GM23338 (cell line): Measurements from ENCODE around the gene BANP. TPM values are rescaled to one million over a fixed set of nuclear protein-coding genes. Genes with fewer than 3 reads are reported as not detected.

ENCODE experiments used
- ATAC-seq: fragments of 200-7000 bp; cut with Tn5 transposase; 3 replicates; pipeline ENCODE4 v1.9.1; 2020
- DNase-seq: peaks from one replicate; pipeline ENCODE4 v3.0.0-alpha.2; 2015; ENCODE audit warnings: low spot score
- H2AFZ ChIP-seq: fragments of 200-600 bp; sonication (generic); 2 replicates; pipeline ENCODE4 v1.8.0; 2016; ENCODE audit warnings: antibody characterized with exemption, mild to moderate bottlenecking, moderate library complexity
- H3F3A ChIP-seq: fragments of 200-600 bp; sonication (generic); replicated peaks from 2 replicates; pipeline ENCODE4 v1.8.0; 2017; ENCODE audit warnings: antibody characterized with exemption, mixed run types, low read depth
- H3K27ac ChIP-seq: fragments of 200-600 bp; sonication (generic); 2 replicates; pipeline ENCODE4 v1.6.1; 2016; ENCODE audit warnings: low read depth
- H3K27me3 ChIP-seq: fragments of 200-600 bp; sonication (generic); 2 replicates; pipeline ENCODE4 v1.8.0; 2016; ENCODE audit warnings: mild to moderate bottlenecking, mixed run types, moderate library complexity; ENCODE audit not compliant: insufficient read depth
- H3K36me3 ChIP-seq: fragments of 200-600 bp; sonication (generic); 2 replicates; pipeline ENCODE4 v1.8.0; 2016; ENCODE audit warnings: mild to moderate bottlenecking; ENCODE audit not compliant: insufficient read depth
- H3K4me1 ChIP-seq: fragments of 200-600 bp; sonication (generic); 2 replicates; pipeline ENCODE4 v1.8.0; 2016; ENCODE audit warnings: mild to moderate bottlenecking, moderate library complexity; ENCODE audit not compliant: insufficient read depth
- H3K4me2 ChIP-seq: fragments of 200-600 bp; sonication (generic); 2 replicates; pipeline ENCODE4 v1.7.1; 2017; ENCODE audit warnings: mixed run types
- H3K4me3 ChIP-seq: fragments of 200-600 bp; sonication (generic); 2 replicates; pipeline ENCODE4 v1.6.1; 2016; ENCODE audit warnings: mixed run types
- H3K79me2 ChIP-seq: fragments of 200-600 bp; sonication (generic); replicated peaks from 2 replicates; pipeline ENCODE4 v1.8.0; 2017; ENCODE audit warnings: mild to moderate bottlenecking; ENCODE audit not compliant: insufficient read depth
- H3K9me2 ChIP-seq: fragments of 200-600 bp; sonication (generic); 2 replicates; pipeline ENCODE4 v1.8.0; 2017; ENCODE audit not compliant: insufficient read depth
- H4K20me1 ChIP-seq: fragments of 200-600 bp; sonication (generic); replicated peaks from 2 replicates; pipeline ENCODE4 v1.8.0; 2017; ENCODE audit warnings: mild to moderate bottlenecking; ENCODE audit not compliant: insufficient read depth
- H3K27ac Mint-ChIP-seq: 2 replicates; pipeline ENCODE4 v1.8.0; 2020; ENCODE audit warnings: inconsistent platforms, mild to moderate bottlenecking, moderate library complexity, mixed read lengths
- H3K27me3 Mint-ChIP-seq: 3 replicates; pipeline ENCODE4 v1.8.0; 2022; ENCODE audit warnings: low read depth, mild to moderate bottlenecking, moderate library complexity, mixed read lengths, inconsistent platforms; ENCODE audit not compliant: insufficient read depth, poor library complexity
- H3K36me3 Mint-ChIP-seq: 3 replicates; pipeline ENCODE4 v1.8.0; 2021; ENCODE audit warnings: low read depth, mild to moderate bottlenecking, inconsistent platforms, moderate library complexity, mixed read lengths
- H3K4me1 Mint-ChIP-seq: 3 replicates; pipeline ENCODE4 v1.8.0; 2020; ENCODE audit warnings: mild to moderate bottlenecking, inconsistent platforms, mixed read lengths
- H3K4me3 Mint-ChIP-seq: 3 replicates; pipeline ENCODE4 v1.8.0; 2021; ENCODE audit warnings: moderate library complexity, mild to moderate bottlenecking, inconsistent platforms, mixed read lengths
- H3K9me3 Mint-ChIP-seq: 3 replicates; pipeline ENCODE4 v1.8.0; 2020; ENCODE audit warnings: moderate library complexity, mild to moderate bottlenecking, inconsistent platforms, mixed read lengths
- CREB1 ChIP-seq: fragments of 250-450 bp; sonication (Bioruptor Pico); IDR thresholded peaks from 2 replicates; pipeline ENCODE4 v1.5.0; 2020; ENCODE audit warnings: low read depth, mild to moderate bottlenecking, moderate library complexity
- EZH2 ChIP-seq: fragments of 200-600 bp; sonication (generic); IDR thresholded peaks from one replicate; pipeline ENCODE4 v1.8.0; 2017; ENCODE audit warnings: antibody characterized with exemption, mild to moderate bottlenecking, low read depth; ENCODE audit not compliant: unreplicated experiment
- EZH2phosphoT487 ChIP-seq: fragments of 200-600 bp; sonication (generic); IDR thresholded peaks from one replicate; pipeline ENCODE4 v1.8.1; 2018; ENCODE audit warnings: antibody characterized with exemption; ENCODE audit not compliant: unreplicated experiment
- JUNB ChIP-seq: IDR thresholded peaks from one replicate; pipeline ENCODE4 v1.6.1; 2016; ENCODE audit warnings: antibody characterized with exemption; ENCODE audit not compliant: unreplicated experiment
- NANOG ChIP-seq: IDR thresholded peaks from 2 replicates; pipeline ENCODE4 v1.6.1; 2016; ENCODE audit warnings: antibody characterized with exemption, borderline replicate concordance
- POLR2AphosphoS5 ChIP-seq: IDR thresholded peaks from 2 replicates; pipeline ENCODE4 v1.6.1; 2016; ENCODE audit warnings: antibody characterized with exemption, low read depth
- STAT1 ChIP-seq: IDR thresholded peaks from one replicate; pipeline ENCODE4 v1.6.1; 2016; ENCODE audit warnings: antibody characterized with exemption; ENCODE audit not compliant: unreplicated experiment
- ZNF114 ChIP-seq: fragments of 250-450 bp; sonication (Bioruptor Pico); IDR thresholded peaks from 2 replicates; pipeline ENCODE4 v1.5.0; 2020; ENCODE audit warnings: mild to moderate bottlenecking, moderate library complexity
- ZNF331 ChIP-seq: fragments of 250-450 bp; sonication (Bioruptor Pico); IDR thresholded peaks from 2 replicates; pipeline ENCODE4 v1.5.0; 2020; ENCODE audit warnings: low read depth, mild to moderate bottlenecking, moderate library complexity
- polyA plus RNA-seq: library from polyadenylated mRNA; unstranded; fragments of >200 nt; fragmentation: Nextera tagmentation; extraction: Ambion mirVana; gene quantifications from 2 replicates; pipeline ENCODE4 v1.2.1, GENCODE V29; 2016
- total RNA-seq: library from RNA; depleted of rRNA; stranded (reverse); fragments of >200 nt; shearing (Covaris generic); gene quantifications from 2 replicates; pipeline ENCODE4 v1.2.3, GENCODE V29; 2014
- TF ChIP-seq, protein P1 (sequence below), 2 experiments: fragments of 200-600 bp in 1 of 2; sonication (generic) in 1 of 2; conservative IDR thresholded peaks; 2 replicates each; pipeline versions ENCODE4 v1.5.1 to v1.6.1; 2016 to 2017; ENCODE audit warnings: antibody characterized with exemption in 2 of 2, low read depth in 2 of 2, mild to moderate bottlenecking in 2 of 2, moderate library complexity in 1 of 2
- TF ChIP-seq, protein P2 (sequence below): fragments of 250-450 bp; sonication (Bioruptor Pico); IDR thresholded peaks from 2 replicates; pipeline ENCODE4 v1.5.0; 2020; ENCODE audit warnings: mild to moderate bottlenecking, moderate library complexity
- TF ChIP-seq, protein P3 (sequence below): IDR thresholded peaks from one replicate; pipeline ENCODE4 v1.6.1; 2018; ENCODE audit warnings: antibody characterized with exemption; ENCODE audit not compliant: unreplicated experiment
- TF ChIP-seq, protein P4 (sequence below): IDR thresholded peaks from 2 replicates; pipeline ENCODE4 v1.6.1; 2016; ENCODE audit warnings: antibody characterized with exemption

Gene BANP
- total and polyA plus RNA-seq, 2 experiments from 2014 or later, result 22.3 to 48.0 TPM

DNA sequence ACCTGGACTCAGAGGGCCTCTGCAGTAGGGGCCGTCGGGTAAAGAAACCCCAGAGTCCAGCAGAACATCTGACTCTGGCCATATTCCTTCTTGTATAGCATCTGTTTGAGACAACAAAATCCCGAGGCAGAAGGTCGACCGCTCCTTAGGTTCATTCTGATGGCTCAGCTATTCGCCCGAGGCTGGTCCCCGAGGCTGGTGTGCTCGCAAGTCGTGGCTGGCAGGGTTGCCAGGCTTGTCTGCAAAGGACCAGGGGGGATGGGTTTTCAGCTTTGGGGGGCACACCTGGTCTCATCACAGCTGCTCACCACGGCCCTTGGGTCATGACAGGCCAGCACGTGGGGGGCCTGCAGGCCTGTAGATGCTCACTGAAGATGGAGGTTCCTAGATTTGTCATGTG is 119.1 kb downstream of the BANP start:
- no peak for DNase-seq
- H3K27ac ChIP-seq, result no peak overlapping the region
- H2AFZ ChIP-seq, result no peak overlapping the region
- H3K9me2 ChIP-seq, result no peaks in the 10 kb centered on the region
- no peaks in the 10 kb centered on the region; the same call in 2 of the 3 replicates for H3K4me1 Mint-ChIP-seq
- no peaks in the 10 kb centered on the region for H3K9me3 Mint-ChIP-seq
- H3K36me3 Mint-ChIP-seq, result peaks cover 9% of the 10 kb centered on the region
- no peak overlapping the region for H3K4me3 ChIP-seq
- H3K27me3 ChIP-seq, result no peaks in the 10 kb centered on the region
- no peak for ATAC-seq
- no peak overlapping the region for H3K4me3 Mint-ChIP-seq
- TF ChIP-seq, protein P1, sequence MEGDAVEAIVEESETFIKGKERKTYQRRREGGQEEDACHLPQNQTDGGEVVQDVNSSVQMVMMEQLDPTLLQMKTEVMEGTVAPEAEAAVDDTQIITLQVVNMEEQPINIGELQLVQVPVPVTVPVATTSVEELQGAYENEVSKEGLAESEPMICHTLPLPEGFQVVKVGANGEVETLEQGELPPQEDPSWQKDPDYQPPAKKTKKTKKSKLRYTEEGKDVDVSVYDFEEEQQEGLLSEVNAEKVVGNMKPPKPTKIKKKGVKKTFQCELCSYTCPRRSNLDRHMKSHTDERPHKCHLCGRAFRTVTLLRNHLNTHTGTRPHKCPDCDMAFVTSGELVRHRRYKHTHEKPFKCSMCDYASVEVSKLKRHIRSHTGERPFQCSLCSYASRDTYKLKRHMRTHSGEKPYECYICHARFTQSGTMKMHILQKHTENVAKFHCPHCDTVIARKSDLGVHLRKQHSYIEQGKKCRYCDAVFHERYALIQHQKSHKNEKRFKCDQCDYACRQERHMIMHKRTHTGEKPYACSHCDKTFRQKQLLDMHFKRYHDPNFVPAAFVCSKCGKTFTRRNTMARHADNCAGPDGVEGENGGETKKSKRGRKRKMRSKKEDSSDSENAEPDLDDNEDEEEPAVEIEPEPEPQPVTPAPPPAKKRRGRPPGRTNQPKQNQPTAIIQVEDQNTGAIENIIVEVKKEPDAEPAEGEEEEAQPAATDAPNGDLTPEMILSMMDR (conservative IDR thresholded peaks at IDR 0.05; ENCODE audit: low read depth in 2 of 2), result no peak
- TF ChIP-seq EZH2phosphoT487 (no peak), ZNF114 (CRISPR knock-in tag) (no peak), POLR2AphosphoS5 (no peak), ZNF331 (CRISPR knock-in tag) (no peak), NANOG (no peak), CREB1 (CRISPR knock-in tag) (no peak), STAT1 (no peak), JUNB (no peak), EZH2 (no peak)
- TF ChIP-seq, protein P2, sequence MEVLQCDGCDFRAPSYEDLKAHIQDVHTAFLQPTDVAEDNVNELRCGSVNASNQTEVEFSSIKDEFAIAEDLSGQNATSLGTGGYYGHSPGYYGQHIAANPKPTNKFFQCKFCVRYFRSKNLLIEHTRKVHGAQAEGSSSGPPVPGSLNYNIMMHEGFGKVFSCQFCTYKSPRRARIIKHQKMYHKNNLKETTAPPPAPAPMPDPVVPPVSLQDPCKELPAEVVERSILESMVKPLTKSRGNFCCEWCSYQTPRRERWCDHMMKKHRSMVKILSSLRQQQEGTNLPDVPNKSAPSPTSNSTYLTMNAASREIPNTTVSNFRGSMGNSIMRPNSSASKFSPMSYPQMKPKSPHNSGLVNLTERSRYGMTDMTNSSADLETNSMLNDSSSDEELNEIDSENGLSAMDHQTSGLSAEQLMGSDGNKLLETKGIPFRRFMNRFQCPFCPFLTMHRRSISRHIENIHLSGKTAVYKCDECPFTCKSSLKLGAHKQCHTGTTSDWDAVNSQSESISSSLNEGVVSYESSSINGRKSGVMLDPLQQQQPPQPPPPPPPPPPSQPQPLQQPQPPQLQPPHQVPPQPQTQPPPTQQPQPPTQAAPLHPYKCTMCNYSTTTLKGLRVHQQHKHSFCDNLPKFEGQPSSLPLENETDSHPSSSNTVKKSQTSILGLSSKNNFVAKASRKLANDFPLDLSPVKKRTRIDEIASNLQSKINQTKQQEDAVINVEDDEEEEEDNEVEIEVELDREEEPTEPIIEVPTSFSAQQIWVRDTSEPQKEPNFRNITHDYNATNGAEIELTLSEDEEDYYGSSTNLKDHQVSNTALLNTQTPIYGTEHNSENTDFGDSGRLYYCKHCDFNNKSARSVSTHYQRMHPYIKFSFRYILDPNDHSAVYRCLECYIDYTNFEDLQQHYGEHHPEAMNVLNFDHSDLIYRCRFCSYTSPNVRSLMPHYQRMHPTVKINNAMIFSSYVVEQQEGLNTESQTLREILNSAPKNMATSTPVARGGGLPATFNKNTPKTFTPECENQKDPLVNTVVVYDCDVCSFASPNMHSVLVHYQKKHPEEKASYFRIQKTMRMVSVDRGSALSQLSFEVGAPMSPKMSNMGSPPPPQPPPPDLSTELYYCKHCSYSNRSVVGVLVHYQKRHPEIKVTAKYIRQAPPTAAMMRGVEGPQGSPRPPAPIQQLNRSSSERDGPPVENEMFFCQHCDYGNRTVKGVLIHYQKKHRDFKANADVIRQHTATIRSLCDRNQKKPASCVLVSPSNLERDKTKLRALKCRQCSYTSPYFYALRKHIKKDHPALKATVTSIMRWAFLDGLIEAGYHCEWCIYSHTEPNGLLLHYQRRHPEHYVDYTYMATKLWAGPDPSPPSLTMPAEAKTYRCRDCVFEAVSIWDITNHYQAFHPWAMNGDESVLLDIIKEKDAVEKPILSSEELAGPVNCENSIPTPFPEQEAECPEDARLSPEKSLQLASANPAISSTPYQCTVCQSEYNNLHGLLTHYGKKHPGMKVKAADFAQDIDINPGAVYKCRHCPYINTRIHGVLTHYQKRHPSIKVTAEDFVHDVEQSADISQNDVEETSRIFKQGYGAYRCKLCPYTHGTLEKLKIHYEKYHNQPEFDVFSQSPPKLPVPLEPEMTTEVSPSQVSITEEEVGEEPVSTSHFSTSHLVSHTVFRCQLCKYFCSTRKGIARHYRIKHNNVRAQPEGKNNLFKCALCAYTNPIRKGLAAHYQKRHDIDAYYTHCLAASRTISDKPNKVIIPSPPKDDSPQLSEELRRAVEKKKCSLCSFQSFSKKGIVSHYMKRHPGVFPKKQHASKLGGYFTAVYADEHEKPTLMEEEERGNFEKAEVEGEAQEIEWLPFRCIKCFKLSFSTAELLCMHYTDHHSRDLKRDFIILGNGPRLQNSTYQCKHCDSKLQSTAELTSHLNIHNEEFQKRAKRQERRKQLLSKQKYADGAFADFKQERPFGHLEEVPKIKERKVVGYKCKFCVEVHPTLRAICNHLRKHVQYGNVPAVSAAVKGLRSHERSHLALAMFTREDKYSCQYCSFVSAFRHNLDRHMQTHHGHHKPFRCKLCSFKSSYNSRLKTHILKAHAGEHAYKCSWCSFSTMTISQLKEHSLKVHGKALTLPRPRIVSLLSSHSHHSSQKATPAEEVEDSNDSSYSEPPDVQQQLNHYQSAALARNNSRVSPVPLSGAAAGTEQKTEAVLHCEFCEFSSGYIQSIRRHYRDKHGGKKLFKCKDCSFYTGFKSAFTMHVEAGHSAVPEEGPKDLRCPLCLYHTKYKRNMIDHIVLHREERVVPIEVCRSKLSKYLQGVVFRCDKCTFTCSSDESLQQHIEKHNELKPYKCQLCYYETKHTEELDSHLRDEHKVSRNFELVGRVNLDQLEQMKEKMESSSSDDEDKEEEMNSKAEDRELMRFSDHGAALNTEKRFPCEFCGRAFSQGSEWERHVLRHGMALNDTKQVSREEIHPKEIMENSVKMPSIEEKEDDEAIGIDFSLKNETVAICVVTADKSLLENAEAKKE, result no peak
- TF ChIP-seq, protein P3, sequence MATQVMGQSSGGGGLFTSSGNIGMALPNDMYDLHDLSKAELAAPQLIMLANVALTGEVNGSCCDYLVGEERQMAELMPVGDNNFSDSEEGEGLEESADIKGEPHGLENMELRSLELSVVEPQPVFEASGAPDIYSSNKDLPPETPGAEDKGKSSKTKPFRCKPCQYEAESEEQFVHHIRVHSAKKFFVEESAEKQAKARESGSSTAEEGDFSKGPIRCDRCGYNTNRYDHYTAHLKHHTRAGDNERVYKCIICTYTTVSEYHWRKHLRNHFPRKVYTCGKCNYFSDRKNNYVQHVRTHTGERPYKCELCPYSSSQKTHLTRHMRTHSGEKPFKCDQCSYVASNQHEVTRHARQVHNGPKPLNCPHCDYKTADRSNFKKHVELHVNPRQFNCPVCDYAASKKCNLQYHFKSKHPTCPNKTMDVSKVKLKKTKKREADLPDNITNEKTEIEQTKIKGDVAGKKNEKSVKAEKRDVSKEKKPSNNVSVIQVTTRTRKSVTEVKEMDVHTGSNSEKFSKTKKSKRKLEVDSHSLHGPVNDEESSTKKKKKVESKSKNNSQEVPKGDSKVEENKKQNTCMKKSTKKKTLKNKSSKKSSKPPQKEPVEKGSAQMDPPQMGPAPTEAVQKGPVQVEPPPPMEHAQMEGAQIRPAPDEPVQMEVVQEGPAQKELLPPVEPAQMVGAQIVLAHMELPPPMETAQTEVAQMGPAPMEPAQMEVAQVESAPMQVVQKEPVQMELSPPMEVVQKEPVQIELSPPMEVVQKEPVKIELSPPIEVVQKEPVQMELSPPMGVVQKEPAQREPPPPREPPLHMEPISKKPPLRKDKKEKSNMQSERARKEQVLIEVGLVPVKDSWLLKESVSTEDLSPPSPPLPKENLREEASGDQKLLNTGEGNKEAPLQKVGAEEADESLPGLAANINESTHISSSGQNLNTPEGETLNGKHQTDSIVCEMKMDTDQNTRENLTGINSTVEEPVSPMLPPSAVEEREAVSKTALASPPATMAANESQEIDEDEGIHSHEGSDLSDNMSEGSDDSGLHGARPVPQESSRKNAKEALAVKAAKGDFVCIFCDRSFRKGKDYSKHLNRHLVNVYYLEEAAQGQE, result no peak
- TF ChIP-seq, protein P4, sequence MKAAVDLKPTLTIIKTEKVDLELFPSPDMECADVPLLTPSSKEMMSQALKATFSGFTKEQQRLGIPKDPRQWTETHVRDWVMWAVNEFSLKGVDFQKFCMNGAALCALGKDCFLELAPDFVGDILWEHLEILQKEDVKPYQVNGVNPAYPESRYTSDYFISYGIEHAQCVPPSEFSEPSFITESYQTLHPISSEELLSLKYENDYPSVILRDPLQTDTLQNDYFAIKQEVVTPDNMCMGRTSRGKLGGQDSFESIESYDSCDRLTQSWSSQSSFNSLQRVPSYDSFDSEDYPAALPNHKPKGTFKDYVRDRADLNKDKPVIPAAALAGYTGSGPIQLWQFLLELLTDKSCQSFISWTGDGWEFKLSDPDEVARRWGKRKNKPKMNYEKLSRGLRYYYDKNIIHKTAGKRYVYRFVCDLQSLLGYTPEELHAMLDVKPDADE, result no peak
- H3F3A ChIP-seq, result no peaks in the 10 kb centered on the region
- H3K27me3 Mint-ChIP-seq, result peaks cover 8% of the 10 kb centered on the region
- no peaks in the 10 kb centered on the region for H3K4me1 ChIP-seq
- no peaks in the 10 kb centered on the region for H3K79me2 ChIP-seq
- H4K20me1 ChIP-seq, result no peaks in the 10 kb centered on the region
- H3K36me3 ChIP-seq, result no peaks in the 10 kb centered on the region
- no peak overlapping the region for H3K27ac Mint-ChIP-seq
- H3K4me2 ChIP-seq, result no peak overlapping the region
